ENCODE data around the gene GNPDA2. TPM values are rescaled to one million over a fixed set of nuclear protein-coding genes. Genes with fewer than 3 reads are reported as not detected.

GNPDA2 gene
- polyA plus RNA-seq, 3 donors: 2.4 to 5.7 (median 3.6) TPM

DNA sequence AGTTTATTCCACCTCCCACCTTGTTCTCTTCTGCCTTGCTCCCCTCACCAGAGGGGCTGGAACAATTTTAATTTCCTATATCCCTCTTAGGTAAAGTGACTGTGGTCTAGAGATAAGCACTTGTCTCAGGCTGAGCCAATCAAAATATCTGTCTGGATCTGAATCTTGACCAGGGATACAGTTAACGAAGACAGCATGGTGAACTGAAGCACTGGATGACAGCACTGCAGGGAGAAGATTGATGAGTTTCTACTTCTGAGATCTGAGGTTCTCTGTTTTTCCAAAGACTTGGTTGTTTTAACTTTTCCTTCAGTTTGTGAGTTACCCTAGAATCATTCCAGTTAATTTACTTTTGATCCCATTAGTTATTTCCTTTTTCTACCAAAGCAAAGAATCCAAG, 13.2 kb downstream of the GNPDA2 start:
- Histone ChIP-seq H3K79me2 (ENCODE audit: insufficient read depth, low read length) (no peaks in the 10 kb centered on the region), H3K9ac (ENCODE audit: insufficient read depth, low read length, poor library complexity, severe bottlenecking) (no peak overlapping the region), H3K4me1 (ENCODE audit: control insufficient read depth in 1 of 2, insufficient read depth in 2 of 2, low read length in 2 of 2) (no peaks in the 10 kb centered on the region), H3K9me3 (replicated peaks in 1 of 2; ENCODE audit: control insufficient read depth in 1 of 2, insufficient read depth in 1 of 2, low read length in 2 of 2) (no peaks in the 10 kb centered on the region), H2AFZ (ENCODE audit: insufficient read depth, low read depth, low read length, poor library complexity, severe bottlenecking) (no peak overlapping the region), H3K4me3 (replicated peaks in 1 of 3; ENCODE audit: low read depth in 2 of 3, low read length in 3 of 3) (no peak overlapping the region), H3K4me2 (replicated peaks; ENCODE audit: extremely low read depth, low read length, poor library complexity, severe bottlenecking) (no peak overlapping the region), H3K27me3 (ENCODE audit: control insufficient read depth in 2 of 2, insufficient read depth in 2 of 2, low read length in 2 of 2) (no peaks in the 10 kb centered on the region), H3K36me3 (replicated peaks in 1 of 2; ENCODE audit: control insufficient read depth in 1 of 2, insufficient read depth in 2 of 2, low read length in 2 of 2) (peaks cover 3 to 7% of the 10 kb centered on the region in 2 donors), H3K27ac (ENCODE audit: low read depth in 1 of 2, low read length in 2 of 2) (no peak overlapping the region), H4K20me1 (ENCODE audit: insufficient read depth, low read length) (no peaks in the 10 kb centered on the region)
- WGBS (ENCODE audit: insufficient coverage): 100% methylated on average over 1 of the region's 1 CpG
- TF ChIP-seq, protein P1, sequence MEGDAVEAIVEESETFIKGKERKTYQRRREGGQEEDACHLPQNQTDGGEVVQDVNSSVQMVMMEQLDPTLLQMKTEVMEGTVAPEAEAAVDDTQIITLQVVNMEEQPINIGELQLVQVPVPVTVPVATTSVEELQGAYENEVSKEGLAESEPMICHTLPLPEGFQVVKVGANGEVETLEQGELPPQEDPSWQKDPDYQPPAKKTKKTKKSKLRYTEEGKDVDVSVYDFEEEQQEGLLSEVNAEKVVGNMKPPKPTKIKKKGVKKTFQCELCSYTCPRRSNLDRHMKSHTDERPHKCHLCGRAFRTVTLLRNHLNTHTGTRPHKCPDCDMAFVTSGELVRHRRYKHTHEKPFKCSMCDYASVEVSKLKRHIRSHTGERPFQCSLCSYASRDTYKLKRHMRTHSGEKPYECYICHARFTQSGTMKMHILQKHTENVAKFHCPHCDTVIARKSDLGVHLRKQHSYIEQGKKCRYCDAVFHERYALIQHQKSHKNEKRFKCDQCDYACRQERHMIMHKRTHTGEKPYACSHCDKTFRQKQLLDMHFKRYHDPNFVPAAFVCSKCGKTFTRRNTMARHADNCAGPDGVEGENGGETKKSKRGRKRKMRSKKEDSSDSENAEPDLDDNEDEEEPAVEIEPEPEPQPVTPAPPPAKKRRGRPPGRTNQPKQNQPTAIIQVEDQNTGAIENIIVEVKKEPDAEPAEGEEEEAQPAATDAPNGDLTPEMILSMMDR (IDR thresholded peaks at IDR 0.05): no peak
- peaks cover 0 to 1% (median 0%) of the 10 kb centered on the region in 3 donors for H3K27me3 Mint-ChIP-seq (ENCODE audit: low read depth in 3 of 3)
- H3K4me1 Mint-ChIP-seq: no peaks in the 10 kb centered on the region
- no peaks in the 10 kb centered on the region for H3K9me3 Mint-ChIP-seq
- H3K4me3 Mint-ChIP-seq: no peak overlapping the region
- intact Hi-C loops (cut with micrococcal nuclease): no loop called here
- H3K36me3 Mint-ChIP-seq: peaks cover 11 to 13% of the 10 kb centered on the region in 2 donors
- peak overlapping the region in 2 of 7 donors; percentile 42 to 57 for H3K27ac Mint-ChIP-seq
- DNase-seq: no peak

DNA sequence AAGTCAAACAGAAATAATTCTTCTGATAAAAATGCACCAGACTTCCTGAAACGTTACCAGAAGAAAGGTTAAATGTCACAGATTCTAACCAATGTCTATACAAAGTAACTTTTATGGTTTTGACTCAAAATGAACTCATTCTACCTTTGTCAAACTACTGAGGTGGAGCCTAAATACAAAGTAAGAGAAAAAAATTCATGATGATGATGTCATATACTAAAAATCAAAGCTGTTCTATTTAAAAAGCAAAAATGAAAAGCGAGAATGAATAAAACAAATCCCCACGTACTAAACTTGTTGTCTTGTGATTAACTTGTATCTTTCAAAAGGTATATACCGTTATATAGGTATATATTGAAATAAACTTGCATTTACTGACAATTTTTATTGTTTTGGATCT, 21.7 kb downstream of the GNPDA2 start:
- peaks cover 41 to 74% of the 10 kb centered on the region in 2 donors for H3K36me3 ChIP-seq (replicated peaks in 1 of 2; ENCODE audit: control insufficient read depth in 1 of 2, insufficient read depth in 2 of 2, low read length in 2 of 2)
- no peaks in the 10 kb centered on the region for H3K27me3 ChIP-seq (ENCODE audit: control insufficient read depth in 2 of 2, insufficient read depth in 2 of 2, low read length in 2 of 2)
- no peaks in the 10 kb centered on the region for H3K4me1 ChIP-seq (ENCODE audit: control insufficient read depth in 1 of 2, insufficient read depth in 2 of 2, low read length in 2 of 2)
- no peak overlapping the region for H3K4me3 ChIP-seq (replicated peaks in 1 of 3; ENCODE audit: low read depth in 2 of 3, low read length in 3 of 3)
- H3K9ac ChIP-seq (ENCODE audit: insufficient read depth, low read length, poor library complexity, severe bottlenecking): no peak overlapping the region
- H2AFZ ChIP-seq (ENCODE audit: insufficient read depth, low read depth, low read length, poor library complexity, severe bottlenecking): no peak overlapping the region
- peaks cover 35 to 46% of the 10 kb centered on the region in 2 donors for H3K36me3 Mint-ChIP-seq
- intact Hi-C loops (cut with micrococcal nuclease): no loop called here
- H3K27ac Mint-ChIP-seq: no peak overlapping the region
- no peaks in the 10 kb centered on the region for H4K20me1 ChIP-seq (ENCODE audit: insufficient read depth, low read length)
- H3K4me2 ChIP-seq (replicated peaks; ENCODE audit: extremely low read depth, low read length, poor library complexity, severe bottlenecking): no peak overlapping the region
- no peak overlapping the region for H3K27ac ChIP-seq (ENCODE audit: low read depth in 1 of 2, low read length in 2 of 2)
- no peaks in the 10 kb centered on the region for H3K9me3 Mint-ChIP-seq
- WGBS (ENCODE audit: insufficient coverage): no CpG with 5 or more reads among the region's 4 CpGs
- no peaks in the 10 kb centered on the region for H3K9me3 ChIP-seq (replicated peaks in 1 of 2; ENCODE audit: control insufficient read depth in 1 of 2, insufficient read depth in 1 of 2, low read length in 2 of 2)
- H3K4me3 Mint-ChIP-seq: no peak overlapping the region
- no peaks in the 10 kb centered on the region for H3K4me1 Mint-ChIP-seq
- DNase-seq: no peak
- TF ChIP-seq, protein P1 (IDR thresholded peaks at IDR 0.05): no peak
- no peaks in the 10 kb centered on the region for H3K79me2 ChIP-seq (ENCODE audit: insufficient read depth, low read length)
- H3K27me3 Mint-ChIP-seq (ENCODE audit: low read depth in 3 of 3): no peaks in the 10 kb centered on the region
